ENCODE data around the gene ETV1.

ETV1 gene

DNA sequence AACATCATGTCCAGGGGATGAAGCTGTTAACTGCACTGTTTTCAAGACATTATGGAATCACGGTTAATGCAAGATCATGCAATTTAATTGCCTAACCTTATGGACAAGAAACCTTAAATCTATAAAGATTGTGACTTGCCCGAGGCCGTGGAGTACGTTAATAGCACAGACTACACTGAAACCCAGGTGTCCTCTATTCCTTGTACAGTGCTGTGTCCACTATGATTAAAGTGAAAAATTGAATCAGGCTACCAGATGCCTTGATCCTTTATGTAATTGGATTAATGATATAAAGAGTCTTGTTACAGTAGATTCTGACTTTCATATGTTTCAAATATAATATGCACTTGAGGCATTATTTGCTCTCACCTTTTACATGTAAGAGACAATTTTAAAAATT is 33.9 kb upstream of the ETV1 start:
- Histone ChIP-seq H3K9me2 (replicated peaks; ENCODE audit: control insufficient read depth, low read length) (no peaks in the 10 kb centered on the region), H3K27ac (ENCODE audit: low read depth, low read length) (no peak overlapping the region), H3K4me2 (ENCODE audit: low read length) (no peak overlapping the region), H3K27me3 (ENCODE audit: control insufficient read depth, low read length) (no peaks in the 10 kb centered on the region), H3F3A (ENCODE audit: control insufficient read depth, insufficient read depth) (no peaks in the 10 kb centered on the region), H3K4me3 (ENCODE audit: low read length) (no peak overlapping the region), H3K36me3 (ENCODE audit: control insufficient read depth, low read length) (no peaks in the 10 kb centered on the region), H3K4me1 (ENCODE audit: control insufficient read depth, low read length) (no peaks in the 10 kb centered on the region), H3K9me3 (ENCODE audit: control insufficient read depth, insufficient read depth, low read length) (no peaks in the 10 kb centered on the region), H3K79me2 (ENCODE audit: control insufficient read depth, low read length) (no peaks in the 10 kb centered on the region), H4K20me1 (ENCODE audit: control insufficient read depth, insufficient read depth, low read depth, low read length) (no peaks in the 10 kb centered on the region)
- no peak for TF ChIP-seq EZH2phosphoT487 (IDR thresholded peaks at IDR 0.05; ENCODE audit: borderline replicate concordance, low read length)
- TF ChIP-seq, protein P1, sequence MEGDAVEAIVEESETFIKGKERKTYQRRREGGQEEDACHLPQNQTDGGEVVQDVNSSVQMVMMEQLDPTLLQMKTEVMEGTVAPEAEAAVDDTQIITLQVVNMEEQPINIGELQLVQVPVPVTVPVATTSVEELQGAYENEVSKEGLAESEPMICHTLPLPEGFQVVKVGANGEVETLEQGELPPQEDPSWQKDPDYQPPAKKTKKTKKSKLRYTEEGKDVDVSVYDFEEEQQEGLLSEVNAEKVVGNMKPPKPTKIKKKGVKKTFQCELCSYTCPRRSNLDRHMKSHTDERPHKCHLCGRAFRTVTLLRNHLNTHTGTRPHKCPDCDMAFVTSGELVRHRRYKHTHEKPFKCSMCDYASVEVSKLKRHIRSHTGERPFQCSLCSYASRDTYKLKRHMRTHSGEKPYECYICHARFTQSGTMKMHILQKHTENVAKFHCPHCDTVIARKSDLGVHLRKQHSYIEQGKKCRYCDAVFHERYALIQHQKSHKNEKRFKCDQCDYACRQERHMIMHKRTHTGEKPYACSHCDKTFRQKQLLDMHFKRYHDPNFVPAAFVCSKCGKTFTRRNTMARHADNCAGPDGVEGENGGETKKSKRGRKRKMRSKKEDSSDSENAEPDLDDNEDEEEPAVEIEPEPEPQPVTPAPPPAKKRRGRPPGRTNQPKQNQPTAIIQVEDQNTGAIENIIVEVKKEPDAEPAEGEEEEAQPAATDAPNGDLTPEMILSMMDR (IDR thresholded peaks at IDR 0.05; ENCODE audit: low read depth, low read length, poor library complexity, severe bottlenecking), result no peak

DNA sequence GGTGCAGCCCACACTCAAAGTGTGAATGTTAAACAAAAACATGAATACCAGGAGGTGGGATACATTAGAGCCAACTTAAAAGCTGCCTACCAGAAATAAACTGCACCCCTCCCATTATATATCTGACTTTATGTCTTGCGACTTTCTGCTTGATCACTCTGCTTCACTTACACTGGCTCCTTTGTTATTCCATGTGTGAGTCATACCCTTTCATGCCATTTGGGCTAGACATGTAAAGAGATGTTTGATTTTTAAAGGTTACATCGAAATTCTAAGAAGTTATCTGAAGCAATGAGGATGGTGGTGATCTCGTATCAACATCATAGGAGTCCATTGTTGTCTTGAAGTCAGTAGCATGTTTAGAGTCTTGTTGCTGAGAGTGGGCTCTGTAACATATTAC is 31.6 kb upstream of the ETV1 start:
- Histone ChIP-seq H3K36me3 (ENCODE audit: control insufficient read depth, low read length) (no peaks in the 10 kb centered on the region), H3K9me3 (ENCODE audit: control insufficient read depth, insufficient read depth, low read length) (no peaks in the 10 kb centered on the region), H3K4me2 (ENCODE audit: low read length) (no peak overlapping the region), H3K27me3 (ENCODE audit: control insufficient read depth, low read length) (no peaks in the 10 kb centered on the region), H3K27ac (ENCODE audit: low read depth, low read length) (no peak overlapping the region), H3K4me3 (ENCODE audit: low read length) (no peak overlapping the region), H3K4me1 (ENCODE audit: control insufficient read depth, low read length) (no peaks in the 10 kb centered on the region), H4K20me1 (ENCODE audit: control insufficient read depth, insufficient read depth, low read depth, low read length) (no peaks in the 10 kb centered on the region), H3K79me2 (ENCODE audit: control insufficient read depth, low read length) (no peaks in the 10 kb centered on the region), H3F3A (ENCODE audit: control insufficient read depth, insufficient read depth) (no peaks in the 10 kb centered on the region), H3K9me2 (replicated peaks; ENCODE audit: control insufficient read depth, low read length) (no peaks in the 10 kb centered on the region)
- no peak for TF ChIP-seq EZH2phosphoT487 (IDR thresholded peaks at IDR 0.05; ENCODE audit: borderline replicate concordance, low read length)
- TF ChIP-seq, protein P1 (IDR thresholded peaks at IDR 0.05; ENCODE audit: low read depth, low read length, poor library complexity, severe bottlenecking), result no peak

DNA sequence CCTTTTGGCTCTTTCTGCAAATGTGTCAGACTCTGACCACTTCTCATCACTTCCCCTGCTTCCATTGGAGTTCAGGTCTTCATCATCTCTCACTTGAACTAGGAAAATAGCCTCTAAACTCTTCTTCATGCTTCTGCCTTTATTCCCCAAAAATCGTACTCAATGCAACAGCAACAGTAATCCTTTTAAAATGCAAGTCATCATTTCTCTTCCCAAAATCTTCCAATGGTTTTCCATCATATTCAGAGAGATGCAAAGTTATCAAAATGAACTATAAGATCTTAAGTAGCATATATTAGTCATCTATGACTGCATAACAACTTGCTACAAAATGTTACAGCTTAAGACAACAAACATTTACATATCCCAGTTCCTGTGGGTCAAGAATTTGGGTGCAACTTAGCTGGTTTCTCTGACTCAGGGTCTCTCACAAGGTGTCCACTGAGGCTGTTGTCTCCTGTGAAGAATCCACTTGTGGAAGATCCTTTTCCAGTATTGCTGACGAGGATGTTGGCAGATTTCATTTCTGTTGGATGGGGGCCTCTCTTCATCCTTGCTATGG is 31.0 kb upstream of the ETV1 start:
- Histone ChIP-seq H4K20me1 (ENCODE audit: control insufficient read depth, insufficient read depth, low read depth, low read length) (no peaks in the 10 kb centered on the region), H3K4me2 (ENCODE audit: low read length) (no peak overlapping the region), H3K79me2 (ENCODE audit: control insufficient read depth, low read length) (no peaks in the 10 kb centered on the region), H3K9me2 (replicated peaks; ENCODE audit: control insufficient read depth, low read length) (no peaks in the 10 kb centered on the region), H3F3A (ENCODE audit: control insufficient read depth, insufficient read depth) (no peaks in the 10 kb centered on the region), H3K27me3 (ENCODE audit: control insufficient read depth, low read length) (no peaks in the 10 kb centered on the region), H3K4me1 (ENCODE audit: control insufficient read depth, low read length) (no peaks in the 10 kb centered on the region), H3K36me3 (ENCODE audit: control insufficient read depth, low read length) (no peaks in the 10 kb centered on the region), H3K4me3 (ENCODE audit: low read length) (no peak overlapping the region), H3K27ac (ENCODE audit: low read depth, low read length) (no peak overlapping the region), H3K9me3 (ENCODE audit: control insufficient read depth, insufficient read depth, low read length) (no peaks in the 10 kb centered on the region)
- TF ChIP-seq, protein P1 (IDR thresholded peaks at IDR 0.05; ENCODE audit: low read depth, low read length, poor library complexity, severe bottlenecking), result no peak
- TF ChIP-seq EZH2phosphoT487 (IDR thresholded peaks at IDR 0.05; ENCODE audit: borderline replicate concordance, low read length), result no peak
